ENCODE data around the gene KCNJ16.

DNA sequence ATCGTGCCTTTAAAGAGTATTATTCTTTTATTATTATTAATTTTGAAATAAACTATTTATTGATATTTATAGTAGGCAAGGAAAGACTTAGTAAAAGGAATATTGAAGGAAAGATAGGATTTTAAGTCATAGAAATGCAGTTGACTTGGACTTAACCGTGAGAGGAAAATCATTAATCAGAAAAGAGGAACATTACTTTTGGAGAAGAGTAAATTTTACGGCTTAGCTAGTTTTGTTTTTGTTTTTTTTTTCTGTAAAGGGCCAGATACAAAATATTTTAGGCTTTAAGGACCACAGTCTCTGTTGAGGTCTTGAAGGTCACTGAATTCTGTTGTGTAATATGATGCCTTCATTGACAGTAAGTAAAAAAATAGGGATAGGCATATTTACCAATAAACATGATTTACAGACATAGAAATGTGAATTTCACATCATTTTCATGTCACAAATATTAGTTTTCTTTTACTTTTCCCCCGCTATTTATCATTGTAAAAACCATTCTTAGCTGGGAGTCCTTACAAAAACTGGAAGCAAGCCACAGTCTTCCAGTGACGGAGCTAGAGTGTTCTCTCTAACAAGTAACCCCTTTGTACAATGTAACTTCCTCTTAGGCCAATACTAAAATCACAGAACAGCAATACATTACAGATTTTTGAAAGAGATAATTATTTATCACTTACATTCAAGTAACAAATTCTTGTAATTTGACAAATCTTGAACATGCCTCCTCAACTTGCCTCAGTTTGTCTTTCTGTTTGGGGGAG lies 2.3 kb upstream of the KCNJ16 start:
- TF ChIP-seq CTCF (IDR thresholded peaks at IDR 0.05) = no peak
- TF ChIP-seq POLR2A (IDR thresholded peaks at IDR 0.05) = peak in 1 of 2 donors; percentile 10
